ENCODE measurements around the gene SEMA3D.
"Not testable (repeated sequence)": the region's sequence is repeated elsewhere in the genome, so short reads cannot be mapped to it uniquely, and the experiment has no call there.

The SEMA3D gene

DNA sequence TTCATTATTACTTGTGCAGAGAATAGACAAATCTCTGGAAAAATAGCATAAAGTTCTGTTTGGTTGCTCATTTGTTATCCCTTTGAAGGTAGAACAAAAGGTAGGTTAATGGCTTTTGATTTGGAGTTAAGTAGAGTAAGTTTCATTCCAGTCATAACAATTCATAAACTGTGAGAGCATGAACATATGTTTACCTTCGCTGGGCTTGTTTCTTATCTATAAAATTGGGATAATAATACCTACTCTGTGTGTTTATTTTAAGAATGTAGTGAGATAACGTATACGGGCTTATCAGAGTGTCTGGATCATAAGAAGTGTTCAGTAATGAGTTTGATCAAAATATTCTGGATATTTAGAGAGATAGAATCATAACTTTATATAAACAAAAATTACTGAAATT lies 155.4 kb downstream of the SEMA3D start:
- no peak for DNase-seq (ENCODE audit: low spot score)

DNA sequence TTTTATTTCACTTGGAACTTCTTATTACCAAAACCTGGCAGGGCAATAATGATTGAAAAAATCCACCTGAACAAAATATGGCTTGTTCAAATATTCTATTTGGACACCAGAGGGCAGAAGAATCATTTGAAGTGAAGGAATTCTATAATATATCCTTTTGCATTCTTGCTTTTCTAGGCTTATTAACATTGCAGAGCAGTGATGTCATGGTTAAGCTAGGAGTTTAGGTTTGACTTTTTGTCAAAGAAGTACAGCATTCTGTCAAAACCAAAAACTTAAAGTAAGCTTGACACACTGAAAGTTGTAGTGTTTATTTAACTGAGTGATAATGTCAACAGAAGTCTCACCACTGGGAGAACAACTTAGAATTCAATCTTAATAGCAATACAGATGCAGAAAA lies 156.0 kb downstream of the SEMA3D start:
- no peak for DNase-seq (ENCODE audit: low spot score)

DNA sequence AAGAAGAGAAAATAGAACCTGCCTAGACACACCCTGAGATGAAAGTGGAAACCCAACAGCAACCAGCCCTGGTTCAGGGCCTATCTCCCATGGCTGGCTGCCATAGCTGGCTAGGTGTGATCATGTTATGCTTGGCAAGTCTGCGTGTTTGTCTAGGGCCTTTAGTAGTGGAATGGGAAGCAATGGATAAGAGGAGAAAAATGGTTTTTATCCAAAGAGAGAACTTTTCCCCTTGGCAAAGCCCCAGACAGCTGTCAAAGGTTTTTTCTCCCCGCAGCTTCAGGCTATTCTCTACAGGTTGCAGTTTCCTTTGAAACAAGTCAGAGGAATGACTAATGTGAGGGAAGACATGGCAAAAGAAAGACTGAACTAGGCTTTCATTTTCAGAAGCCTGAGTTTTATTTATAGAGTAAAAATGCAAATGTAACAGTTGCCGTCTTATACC lies 161.5 kb downstream of the SEMA3D start:
- DNase-seq (ENCODE audit: low spot score): no peak

DNA sequence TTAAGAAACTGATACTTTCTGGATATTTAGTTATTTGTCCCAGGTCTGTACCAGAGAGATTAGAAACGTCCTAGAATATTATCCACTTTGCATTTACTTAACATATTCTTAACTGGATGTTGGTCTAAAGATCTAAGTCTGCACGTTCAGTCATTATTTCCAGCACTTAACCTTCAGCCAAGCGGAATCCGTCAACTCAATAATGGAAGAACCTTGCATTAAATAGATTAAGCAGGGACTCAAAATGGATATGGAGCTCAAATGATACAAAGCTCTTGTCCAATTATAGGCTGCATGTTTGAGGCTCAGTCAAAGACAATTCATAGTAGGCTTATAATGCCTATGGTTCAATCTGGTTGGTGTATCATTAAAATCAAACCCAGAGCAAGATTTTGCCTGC lies 162.9 kb downstream of the SEMA3D start:
- DNase-seq (ENCODE audit: low spot score): no peak

DNA sequence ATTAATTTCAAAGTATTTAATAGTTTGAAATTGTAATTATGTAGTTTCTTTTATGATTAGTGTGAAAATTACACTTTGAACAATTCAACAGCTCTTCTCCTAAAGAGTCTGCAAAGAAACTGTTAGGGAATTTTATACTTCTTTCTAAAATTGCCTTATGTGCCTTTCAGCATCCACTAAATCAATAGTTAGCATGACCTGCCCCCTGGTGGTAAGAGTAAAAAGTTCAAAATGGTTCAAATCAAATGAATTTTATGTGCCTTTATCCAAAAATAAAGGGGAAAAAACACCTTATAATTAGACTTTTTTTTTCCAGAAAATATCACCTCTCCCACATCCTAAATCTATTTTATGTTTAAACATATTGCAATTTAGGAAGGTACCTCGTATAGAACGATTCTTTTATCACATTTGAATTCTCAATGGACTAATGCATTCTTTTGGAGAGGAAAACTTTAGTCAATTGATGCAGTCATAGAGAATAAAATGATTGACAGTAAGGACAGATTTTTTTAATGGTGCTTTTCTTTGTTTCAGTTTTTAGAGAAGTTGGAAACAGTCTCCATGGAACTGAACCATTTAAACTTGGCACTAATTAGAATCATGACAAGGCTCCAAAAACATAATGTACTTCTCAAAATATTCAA lies 163.7 kb downstream of the SEMA3D start:
- DNase-seq (ENCODE audit: low spot score): peak; percentile 47

DNA sequence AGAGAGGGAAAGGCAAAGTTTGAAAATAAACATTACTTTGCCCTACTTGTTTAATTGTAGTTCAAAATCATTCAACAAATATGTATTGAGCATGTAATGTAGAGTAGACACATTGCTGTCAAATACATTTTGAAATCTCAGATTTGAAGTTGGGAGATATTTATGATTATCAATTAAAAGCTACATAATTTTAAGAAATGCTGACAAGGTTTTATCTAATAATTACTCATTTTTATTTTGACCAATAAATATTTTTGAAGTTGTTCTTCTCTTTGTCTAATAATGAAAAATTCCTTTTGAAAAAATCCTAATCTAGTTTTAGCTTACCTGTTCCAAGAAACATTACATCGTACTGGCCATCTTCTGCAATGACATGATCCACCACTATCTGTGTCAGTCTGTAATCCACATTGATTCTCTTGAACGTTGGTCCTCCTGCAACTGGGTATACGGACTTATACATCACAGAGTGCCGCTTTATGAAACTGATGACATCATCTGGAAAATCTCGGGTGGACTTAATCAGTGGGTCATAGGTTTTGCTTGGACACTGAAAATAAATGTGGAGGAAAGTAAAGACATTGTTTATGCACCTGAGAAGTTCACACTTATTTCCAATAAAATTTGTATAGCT lies 164.7 kb downstream of the SEMA3D start:
- DNase-seq (ENCODE audit: low spot score): no peak

DNA sequence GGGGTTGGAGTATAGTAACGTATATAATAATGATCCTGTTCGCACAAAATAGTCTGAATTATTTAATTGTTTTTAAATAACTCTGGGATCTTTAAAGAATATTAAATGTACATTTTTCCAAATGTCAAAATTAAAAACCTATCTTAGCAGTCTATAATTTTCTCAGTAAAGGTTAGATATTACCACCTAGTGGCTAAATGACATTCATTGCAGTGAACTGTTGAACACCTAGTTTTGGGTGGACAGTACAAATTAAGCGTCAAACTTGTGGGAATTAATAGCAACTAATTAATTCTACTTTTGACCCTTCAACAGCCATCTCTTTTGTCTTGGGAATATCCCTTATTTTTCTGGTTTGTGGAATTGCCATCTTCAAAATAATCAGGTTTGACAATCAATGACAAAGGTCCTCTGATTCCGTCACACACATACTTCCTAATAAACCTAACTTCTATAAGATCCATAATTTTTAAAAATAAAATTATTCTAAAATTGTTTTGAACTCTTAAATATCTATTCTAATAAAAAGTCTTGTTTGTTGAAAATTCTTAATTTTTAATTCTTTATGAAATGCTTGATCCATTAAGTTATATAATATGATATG lies 165.7 kb downstream of the SEMA3D start:
- no peak for DNase-seq (ENCODE audit: low spot score)

DNA sequence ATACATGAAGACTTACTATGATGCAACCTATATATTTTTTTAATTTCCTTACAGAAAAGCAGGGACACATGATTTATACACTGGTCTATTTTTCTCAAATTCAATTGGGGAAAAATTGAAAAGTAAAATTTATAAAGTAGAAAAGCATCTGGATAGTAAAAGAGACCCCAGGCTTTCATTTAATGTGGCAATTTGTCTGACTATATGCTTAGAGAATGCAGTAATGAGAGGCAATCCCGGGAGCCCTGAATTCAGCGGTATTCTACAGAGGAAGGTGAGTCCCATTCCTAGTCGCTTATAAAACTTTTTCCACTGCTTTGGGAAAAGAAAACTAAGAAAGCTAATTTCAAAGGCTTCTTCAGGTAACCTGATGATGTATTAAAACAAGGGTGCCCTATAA lies 167.1 kb downstream of the SEMA3D start:
- DNase-seq (ENCODE audit: low spot score): no peak

DNA sequence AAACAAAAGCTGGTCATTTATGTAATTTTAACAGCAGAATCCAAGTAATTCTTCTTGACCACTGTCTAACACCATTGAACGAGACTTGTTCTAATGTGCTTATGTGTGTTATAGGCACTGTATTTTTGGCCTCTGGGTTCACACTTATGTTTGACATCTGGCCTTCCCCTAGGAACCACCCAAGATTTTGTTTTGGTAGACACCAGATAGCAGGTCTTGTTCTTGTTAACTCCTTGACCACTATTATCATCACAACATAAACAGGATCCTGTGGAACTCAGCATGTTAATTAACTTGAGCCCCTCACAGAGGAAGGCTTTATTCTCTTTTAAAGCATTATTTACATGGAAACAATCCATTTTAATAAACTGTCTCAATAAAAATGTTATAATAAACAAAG lies 167.7 kb downstream of the SEMA3D start:
- DNase-seq (ENCODE audit: low spot score): no peak

DNA sequence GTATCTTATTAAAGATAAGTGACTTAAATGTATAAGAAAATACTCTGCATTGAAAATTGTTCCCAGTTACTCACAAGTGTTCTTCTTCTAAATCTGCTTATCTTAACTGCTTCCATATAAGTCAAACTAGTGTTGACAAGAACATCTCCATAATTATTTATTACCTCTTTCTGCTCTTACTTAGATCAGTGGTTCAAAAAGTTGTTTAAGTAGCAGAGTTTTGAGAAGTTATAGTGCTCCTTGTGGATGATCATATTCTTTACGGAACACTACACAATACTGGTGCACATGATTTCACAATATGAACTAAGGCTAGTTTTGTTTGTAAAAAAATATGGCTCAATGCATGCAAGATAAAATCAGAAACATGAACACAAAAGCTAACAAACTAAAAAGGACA lies 168.4 kb downstream of the SEMA3D start:
- no peak for DNase-seq (ENCODE audit: low spot score)

DNA sequence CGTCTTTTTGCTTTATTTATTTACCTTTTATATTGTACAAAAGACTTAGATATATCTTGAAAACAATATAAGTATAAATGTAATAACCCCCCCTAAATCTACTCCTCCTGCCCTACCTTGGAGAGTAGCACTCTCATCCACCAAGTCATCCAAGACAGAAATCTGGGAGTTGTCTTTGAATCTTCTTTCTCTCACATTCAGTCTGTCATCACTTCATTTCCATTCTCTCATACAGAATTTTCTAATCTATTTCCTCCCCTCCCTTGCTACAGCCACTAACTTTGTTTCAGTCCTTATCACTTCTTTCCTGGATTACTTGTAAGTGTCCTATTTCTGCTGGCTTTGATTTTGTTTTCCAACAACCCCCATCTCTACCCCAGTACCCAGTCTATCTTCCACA lies 170.6 kb downstream of the SEMA3D start:
- no peak for DNase-seq (ENCODE audit: low spot score)

DNA sequence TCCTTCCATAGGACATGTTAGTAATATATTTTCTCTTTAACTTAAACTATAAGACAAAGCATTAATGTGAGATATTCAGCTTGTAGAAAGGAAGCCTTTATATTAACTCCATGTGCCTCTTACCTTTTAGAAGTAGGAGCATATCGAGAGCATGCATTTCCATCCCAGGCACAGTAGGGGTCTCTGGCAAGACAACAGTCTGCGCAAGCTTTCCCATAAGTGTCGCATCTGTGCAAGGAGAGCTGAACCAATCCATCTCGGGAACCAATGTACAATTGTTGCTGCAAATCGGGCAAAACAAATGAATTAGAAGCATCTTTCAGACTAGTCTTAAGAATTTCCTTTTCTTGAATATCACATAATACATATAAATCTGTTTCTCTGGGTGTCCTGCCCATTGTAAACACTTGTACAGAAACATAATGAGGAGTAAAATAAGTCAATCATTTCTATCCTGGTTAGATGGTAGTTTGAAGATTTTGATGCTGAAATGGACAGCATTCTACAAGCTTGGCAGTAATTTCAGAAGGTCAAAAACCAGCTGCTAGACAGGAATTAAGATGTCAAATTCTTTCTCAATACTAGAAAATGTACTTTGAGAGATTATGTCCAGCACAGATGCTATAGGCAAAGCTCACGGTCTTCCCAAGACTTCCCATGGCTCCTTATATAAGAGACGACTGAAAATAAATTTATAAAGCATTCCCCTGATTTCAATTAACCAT lies 171.8 kb downstream of the SEMA3D start:
- no peak for DNase-seq (ENCODE audit: low spot score)

DNA sequence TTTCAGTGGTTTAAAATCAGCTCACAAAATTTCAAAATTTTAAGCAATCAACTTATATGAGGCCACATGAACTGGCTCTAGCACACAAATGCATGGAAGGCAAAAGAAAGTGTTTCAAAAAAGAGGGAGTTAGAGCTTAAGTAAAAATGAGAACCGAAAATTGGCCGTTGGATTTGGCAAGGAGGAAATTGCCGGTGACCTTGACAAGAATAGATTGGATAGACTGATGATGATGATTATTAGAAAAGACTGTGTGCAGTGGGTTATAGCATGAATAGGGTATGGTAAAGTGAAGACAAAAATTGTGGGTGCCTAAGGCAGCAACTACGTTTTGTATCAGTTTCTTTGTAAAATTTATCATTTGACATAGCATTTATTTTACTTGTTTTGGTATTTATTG lies 175.7 kb downstream of the SEMA3D start:
- no peak for DNase-seq (ENCODE audit: low spot score)

DNA sequence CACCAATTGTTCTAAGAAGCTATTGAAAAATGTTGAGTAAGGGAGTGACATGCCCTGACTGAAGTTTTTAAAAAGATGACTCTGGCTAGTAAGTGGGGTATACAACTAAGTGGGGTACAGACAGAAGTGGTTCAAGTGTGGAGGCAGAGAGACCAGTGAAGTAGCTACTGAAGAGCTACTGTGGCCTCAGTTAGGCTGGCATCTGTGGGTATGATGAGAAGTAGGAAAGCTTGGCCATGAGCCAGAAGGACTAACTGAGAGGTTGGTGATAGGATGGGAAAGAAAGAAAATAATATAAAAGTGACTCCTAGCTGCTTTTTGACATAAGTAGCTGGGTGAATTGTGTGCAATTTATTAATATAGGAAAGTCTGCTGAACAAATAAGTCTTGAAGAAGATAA lies 176.6 kb downstream of the SEMA3D start:
- DNase-seq (ENCODE audit: low spot score): no peak

DNA sequence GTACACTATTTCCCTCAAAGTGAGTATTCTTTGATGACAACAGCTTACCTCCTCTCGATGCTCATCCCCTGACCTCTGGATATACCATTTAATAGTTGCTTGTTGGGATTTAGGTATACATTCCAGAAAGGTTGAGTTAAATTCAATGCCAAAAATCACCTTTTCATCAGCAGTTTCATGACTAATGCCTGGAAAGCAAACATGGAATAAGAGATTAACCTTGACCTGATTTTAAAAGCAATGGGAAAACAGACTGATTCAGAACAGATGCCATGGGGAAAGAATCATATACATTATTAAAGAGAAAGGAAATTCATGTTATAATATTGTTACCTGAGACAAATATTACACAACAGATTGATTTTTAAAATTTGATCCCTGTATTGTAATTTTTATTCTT lies 180.1 kb downstream of the SEMA3D start:
- DNase-seq (ENCODE audit: low spot score): no peak

DNA sequence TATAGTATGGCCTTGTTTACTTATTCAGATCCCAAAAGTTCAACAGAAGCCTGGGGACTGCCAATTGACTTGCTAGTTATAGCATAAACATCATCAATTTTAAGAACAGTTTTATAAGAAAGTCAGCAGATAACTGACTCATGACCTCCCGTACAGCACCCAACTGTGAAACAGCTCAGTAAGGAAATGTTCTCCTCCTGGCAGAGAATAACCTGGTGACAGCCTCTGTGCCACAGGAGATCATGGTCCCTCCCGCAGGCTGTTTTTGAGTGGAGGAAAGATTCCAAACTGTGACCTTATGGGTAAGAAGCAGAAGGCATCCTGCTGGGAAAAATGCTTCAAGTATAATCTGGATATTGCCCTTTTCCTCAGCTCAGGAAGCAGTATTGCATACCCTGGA lies 182.5 kb downstream of the SEMA3D start:
- no peak for DNase-seq (ENCODE audit: low spot score)

DNA sequence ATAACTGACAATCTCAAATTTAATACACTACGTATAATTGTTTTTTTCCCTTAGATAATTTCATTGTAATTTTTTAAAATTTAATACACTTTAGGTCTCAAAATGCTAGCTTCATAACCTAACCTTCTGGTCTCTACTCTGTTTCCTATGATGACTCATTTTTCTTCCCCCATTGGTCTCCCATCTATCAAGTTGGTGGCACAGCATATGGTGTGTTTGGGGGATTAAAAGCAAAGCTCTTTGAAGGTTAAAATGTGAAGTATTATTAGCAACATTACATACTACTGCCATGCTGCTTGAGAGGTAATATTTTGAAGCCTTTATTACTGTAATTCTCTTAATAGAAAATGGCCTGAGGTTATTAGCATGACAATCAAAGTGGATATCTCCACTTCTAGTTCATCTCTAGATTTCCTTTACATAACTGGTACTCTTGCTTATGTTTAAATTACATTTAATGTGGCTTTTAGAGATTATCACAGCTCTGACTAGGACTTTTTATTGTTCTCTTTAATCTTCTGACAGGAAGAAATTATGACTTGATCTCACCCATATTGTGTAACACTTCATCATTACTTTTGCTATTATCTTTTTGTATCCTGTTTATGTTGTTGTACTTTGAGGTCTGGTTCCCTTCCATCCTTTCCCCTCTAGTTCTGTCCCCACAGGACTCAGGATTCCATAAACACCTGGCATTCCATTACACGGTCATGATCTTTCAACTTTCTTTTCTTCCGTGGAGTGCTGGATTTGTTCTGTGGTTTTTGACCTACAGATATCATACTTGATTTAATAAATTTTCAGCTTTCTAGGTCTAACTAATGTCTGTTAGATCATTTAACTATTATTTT lies 185.1 kb downstream of the SEMA3D start:
- DNase-seq (ENCODE audit: low spot score): no peak

DNA sequence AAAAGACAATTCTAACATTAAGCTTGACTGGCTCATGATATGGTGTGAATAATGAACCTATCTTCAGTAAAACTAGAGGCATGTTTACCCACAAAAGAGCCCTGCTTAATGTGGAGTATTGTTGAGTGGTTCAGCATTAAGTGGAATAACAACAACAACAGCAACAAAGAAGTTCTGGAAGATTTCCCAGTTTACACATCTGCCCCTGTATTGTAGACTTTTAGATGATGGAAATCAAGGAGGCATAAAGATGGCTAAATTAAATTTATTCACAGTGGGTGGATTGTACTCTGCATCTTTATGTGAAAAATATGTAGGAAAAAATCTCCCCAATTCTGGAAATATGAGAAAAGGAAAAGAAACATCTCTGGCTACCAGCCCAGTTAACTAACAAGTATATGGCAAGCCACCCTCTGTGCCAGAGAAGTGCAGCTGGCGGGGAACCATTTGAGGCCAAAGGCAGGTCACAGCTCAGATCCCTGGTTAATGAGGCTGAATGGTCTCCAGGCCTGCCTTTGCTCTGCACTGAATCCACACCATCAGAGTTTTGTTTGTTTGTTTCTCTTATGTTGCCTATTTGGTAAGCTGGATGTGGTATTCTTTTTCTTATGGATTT lies 186.0 kb downstream of the SEMA3D start:
- DNase-seq (ENCODE audit: low spot score): no peak

DNA sequence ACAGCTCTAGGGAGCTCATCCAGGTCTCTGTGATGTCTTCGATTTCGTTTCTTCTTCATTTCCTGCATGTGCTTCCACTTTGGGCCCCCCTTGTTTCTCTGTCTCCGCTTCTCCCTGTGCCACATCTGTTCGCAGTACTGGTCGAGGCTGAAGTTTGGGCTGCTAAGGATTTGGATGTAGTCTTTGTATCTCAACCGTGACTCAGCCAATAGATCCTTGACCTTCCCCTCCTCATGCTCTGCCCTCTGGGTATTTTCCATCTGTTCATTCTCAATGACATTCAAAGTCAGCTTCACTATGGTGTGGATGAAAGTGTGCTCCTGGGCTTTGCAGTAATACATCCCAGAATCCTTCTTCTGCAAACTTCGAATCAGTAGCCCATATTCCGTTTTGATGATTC lies 187.4 kb downstream of the SEMA3D start:
- DNase-seq (ENCODE audit: low spot score): no peak

DNA sequence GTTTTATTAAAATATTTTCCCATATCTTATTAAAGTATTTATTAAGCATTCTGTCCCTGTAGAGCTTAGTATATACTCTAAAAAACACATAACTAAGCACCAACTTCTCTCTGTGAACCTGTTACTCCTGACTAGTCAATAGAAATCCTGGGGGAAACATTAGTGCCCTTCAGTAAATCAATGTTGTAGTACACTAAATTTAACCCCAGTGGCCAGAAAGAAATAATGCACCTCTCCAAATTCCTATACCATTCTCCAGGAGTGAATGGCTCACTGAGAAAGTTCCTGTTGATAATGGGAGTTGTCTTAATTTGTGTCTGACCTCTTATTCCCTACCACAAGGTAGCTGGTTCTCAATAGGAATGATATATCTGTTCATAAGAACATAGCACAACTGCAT lies 188.2 kb downstream of the SEMA3D start:
- DNase-seq (ENCODE audit: low spot score): no peak

DNA sequence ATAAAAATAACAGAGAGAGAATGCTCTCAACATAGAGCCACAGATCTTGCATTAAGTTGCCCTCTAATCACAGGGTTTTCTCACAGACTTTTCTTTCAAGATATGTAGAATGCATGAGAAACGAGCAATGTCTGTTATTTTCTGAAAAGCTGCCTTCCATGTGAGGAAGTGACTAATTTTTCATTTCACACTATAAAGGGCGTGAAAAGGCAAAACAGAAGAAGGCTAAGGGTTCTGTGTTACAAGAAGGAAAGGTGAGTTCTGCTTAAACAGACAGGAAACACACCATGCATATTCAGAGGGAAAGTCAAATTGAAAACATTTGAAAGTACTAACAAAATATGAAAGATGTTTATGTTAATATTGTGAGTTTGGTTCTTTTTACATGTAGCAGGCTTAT lies 189.2 kb downstream of the SEMA3D start:
- DNase-seq (ENCODE audit: low spot score): no peak

DNA sequence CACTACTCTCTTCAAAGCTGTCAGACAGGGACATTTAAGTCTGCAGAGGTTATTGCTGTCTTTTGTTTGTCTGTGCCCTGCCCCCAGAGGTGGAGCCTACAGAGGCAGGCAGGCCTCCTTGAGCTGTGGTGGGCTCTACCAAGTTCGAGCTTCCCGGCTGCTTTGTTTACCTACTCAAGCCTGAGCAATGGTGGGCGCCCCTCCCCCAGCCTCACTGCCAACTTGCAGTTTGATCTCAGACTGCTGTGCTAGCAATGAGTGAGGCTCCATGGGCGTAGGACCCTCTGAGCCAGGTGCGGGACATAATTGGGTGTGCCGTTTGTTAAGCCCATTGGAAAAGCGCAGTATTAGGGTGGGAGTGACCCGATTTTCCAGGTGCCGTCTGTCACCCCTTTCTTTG lies 193.9 kb downstream of the SEMA3D start:
- DNase-seq (ENCODE audit: low spot score): not testable (repeated sequence)

All from globus pallidus (tissue), 1 donor.